Omental fat pad (tissue), 4 donors: ENCODE measurements around the gene SCG2. TPM values are rescaled to one million over a fixed set of nuclear protein-coding genes. Genes with fewer than 3 reads are reported as not detected.
A peak's percentile ranks its signal among the peaks of the same experiment; 100 is the strongest.

ENCODE experiments used
- ATAC-seq: fragments of 150-250 bp; one replicate; pipeline ENCODE4 v1.9.1; 2016; ENCODE audit warnings: mild to moderate bottlenecking, moderate library complexity; ENCODE audit not compliant: low FRiP score
- DNase-seq: peaks from one replicate; pipeline ENCODE4 v3.0.0-alpha.2; 2019; ENCODE audit warnings: low spot score
- total RNA-seq, 4 donors: library from RNA; depleted of rRNA; stranded (reverse); fragments of >200 nt; gene quantifications; one replicate each; pipeline ENCODE4 v1.1.0, GENCODE V29; 2016
- TF ChIP-seq, protein P1 (sequence below), 3 donors: fragments of 450-650 bp; IDR thresholded peaks; one replicate each; pipeline ENCODE4 v1.5.1; 2016 to 2017; ENCODE audit warnings: antibody characterized with exemption in 3 of 3, mild to moderate bottlenecking in 3 of 3, moderate library complexity in 2 of 3

Gene SCG2
- total RNA-seq, 4 donors from 2014 or later: 0.25 to 0.56 (median 0.48) TPM

DNA sequence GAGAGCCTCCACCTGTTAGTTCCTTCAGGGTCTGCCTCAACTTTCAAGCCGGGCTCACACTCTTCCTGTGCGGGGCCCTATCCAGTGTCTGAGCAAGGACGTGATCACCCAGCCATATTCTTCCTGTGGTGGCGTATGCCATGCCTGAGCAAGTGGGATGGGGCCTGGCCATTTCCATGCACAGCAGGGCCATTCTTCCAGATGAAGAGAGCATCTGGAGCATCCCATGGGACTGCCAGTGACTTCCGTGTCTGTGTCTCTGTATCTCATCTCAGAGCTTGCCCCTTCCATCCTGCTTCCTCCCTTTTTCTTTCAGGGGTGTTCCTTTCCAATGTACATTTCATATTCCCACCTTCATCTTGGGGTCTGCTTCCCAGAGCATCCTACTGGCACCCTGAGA is 20.2 kb downstream of the SCG2 start:
- no peak for ATAC-seq

DNA sequence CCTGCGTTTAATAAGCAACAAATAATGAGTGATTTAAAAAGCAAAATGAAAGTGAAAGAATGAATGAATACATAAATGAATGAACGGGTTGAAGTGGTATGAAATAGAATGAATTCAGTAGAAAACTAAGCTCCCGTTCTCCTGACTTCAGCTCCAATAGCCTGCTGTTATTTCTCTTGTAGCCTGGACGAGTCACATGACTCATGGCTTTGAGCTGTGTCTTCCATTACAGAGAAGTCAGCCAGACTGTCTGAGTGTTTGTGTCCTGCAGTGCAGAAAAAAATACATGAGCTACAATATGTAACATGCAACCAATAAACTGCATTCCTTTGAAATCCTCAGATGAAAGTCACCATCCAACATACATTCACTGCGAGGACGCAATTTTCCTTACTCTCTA is 21.2 kb downstream of the SCG2 start:
- DNase-seq (no peak), ATAC-seq (peak; percentile 63)

More for the DNA sequence above, 20.2 kb downstream of the SCG2 start:
- DNase-seq: no peak
- TF ChIP-seq, protein P1, sequence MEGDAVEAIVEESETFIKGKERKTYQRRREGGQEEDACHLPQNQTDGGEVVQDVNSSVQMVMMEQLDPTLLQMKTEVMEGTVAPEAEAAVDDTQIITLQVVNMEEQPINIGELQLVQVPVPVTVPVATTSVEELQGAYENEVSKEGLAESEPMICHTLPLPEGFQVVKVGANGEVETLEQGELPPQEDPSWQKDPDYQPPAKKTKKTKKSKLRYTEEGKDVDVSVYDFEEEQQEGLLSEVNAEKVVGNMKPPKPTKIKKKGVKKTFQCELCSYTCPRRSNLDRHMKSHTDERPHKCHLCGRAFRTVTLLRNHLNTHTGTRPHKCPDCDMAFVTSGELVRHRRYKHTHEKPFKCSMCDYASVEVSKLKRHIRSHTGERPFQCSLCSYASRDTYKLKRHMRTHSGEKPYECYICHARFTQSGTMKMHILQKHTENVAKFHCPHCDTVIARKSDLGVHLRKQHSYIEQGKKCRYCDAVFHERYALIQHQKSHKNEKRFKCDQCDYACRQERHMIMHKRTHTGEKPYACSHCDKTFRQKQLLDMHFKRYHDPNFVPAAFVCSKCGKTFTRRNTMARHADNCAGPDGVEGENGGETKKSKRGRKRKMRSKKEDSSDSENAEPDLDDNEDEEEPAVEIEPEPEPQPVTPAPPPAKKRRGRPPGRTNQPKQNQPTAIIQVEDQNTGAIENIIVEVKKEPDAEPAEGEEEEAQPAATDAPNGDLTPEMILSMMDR (IDR thresholded peaks at IDR 0.05): no peak

DNA sequence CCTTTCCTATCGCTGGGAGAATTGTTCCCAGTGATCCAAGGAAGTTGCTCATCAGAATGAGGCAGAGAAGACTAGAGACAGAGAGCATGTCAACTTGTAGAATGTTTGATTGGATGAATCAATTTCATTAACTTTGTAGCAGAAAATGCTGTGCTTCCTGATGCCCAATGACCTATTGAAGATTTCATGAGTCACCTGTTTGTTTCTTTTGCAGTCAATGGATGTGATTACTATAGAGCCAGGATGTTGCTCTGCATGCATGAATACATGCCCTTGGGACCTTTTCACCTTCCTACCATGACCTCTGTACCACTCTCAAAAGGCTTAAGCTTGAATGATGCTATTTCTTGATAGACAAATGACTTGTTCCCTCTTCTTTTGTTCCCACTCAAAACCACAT is 23.3 kb downstream of the SCG2 start:
- no peak for DNase-seq
- no peak for ATAC-seq
- TF ChIP-seq, protein P1 (IDR thresholded peaks at IDR 0.05): no peak

More for the DNA sequence above, 21.2 kb downstream of the SCG2 start:
- TF ChIP-seq, protein P1 (IDR thresholded peaks at IDR 0.05): no peak

DNA sequence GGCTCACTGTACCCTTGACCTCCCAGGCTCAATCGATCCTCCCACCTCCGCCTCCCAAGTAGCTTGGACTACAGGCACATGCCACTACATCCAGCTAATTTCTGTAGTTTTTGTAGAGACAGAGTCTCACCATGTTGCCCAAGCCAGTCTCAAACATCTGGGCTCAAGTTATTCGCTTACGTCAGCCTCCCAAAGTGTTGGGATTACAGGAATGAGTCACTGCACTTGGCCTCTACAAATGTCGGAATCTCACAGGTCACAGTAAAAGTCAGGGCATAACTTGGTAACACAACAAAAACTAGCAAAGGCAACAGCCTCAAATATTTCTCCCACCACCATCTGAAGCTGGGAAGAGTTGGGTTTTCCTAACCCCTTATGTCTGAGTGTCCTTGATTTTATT is 25.3 kb downstream of the SCG2 start:
- ATAC-seq: no peak
- no peak for DNase-seq
- TF ChIP-seq, protein P1 (IDR thresholded peaks at IDR 0.05): no peak

DNA sequence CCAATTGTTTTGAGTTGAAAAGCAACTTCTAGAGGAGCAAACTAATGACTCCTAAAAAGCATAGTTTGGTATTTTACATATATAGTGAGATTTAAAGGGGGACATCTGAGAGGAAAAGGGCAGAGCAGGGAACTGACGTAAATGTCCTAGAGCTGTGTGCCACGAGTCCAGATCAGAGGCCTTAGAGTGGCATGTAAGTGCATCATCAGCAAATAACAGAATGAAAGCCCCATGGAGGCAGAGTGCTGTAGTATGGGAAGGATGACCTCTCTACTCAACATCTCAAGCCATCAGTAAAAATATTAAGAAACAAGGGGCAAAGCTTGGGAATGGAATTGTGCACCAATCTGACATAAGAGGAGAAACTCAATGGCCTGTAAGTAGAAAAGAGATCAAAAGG is 31.4 kb downstream of the SCG2 start:
- DNase-seq (no peak), ATAC-seq (no peak)
- TF ChIP-seq, protein P1 (IDR thresholded peaks at IDR 0.05): no peak

DNA sequence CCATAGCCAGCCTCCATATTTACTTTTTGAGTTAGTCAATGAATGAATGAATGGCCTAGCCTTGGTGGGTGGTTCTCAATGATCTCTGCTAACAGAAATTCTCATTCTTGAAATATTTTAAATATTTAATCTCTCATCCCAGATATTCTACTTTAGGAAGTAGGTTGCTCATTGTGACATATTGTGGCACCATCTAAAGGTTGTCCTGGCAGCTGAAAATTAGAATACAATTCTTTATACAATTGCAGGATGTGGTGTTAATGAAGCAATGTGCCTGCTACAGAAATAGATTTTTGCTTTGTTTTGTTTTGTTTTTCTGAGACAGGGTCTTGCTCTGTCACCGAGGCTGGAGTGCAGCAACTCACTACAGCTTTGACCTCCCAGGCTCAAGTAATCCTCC is 35.8 kb downstream of the SCG2 start:
- TF ChIP-seq, protein P1 (IDR thresholded peaks at IDR 0.05): no peak
- ATAC-seq: no peak
- no peak for DNase-seq

DNA sequence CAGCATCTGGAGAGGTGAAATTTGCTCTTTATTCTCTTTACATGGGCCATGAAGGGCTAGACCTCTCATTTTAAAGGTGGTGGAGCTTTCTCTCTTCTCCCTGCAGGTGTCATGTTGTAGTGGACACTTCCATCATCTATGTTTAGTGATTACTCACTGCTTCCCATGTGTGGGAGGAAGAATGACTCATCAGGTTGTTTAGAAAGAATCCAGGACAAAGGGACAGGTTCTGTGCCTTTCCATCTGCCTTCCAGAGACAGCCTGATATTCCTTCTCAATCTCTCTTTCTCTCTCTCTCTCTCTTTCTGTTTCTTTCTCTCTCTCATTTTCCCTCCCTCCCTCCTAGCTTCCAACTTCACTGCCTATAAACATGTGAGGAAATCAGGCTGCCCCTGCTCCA is 38.7 kb downstream of the SCG2 start:
- no peak for ATAC-seq
- TF ChIP-seq, protein P1 (IDR thresholded peaks at IDR 0.05): no peak
- DNase-seq: no peak
